Activated T-helper 1 cell treated with Interleukin-2 at 50 U/mL for 16 hours (primary cell): ENCODE measurements around the gene KIAA1958.
"Not testable (repeated sequence)": the region's sequence is repeated elsewhere in the genome, so short reads cannot be mapped to it uniquely, and the experiment has no call there.

Source experiments
- DNase-seq: peaks from one replicate; pipeline ENCODE4 v3.0.0-alpha.2; 2020; ENCODE audit warnings: low read depth

Gene KIAA1958

GRCh38 chr9:112555844-112556482, 69.3 kb downstream of the KIAA1958 start:
- DNase-seq = no peak

DNA sequence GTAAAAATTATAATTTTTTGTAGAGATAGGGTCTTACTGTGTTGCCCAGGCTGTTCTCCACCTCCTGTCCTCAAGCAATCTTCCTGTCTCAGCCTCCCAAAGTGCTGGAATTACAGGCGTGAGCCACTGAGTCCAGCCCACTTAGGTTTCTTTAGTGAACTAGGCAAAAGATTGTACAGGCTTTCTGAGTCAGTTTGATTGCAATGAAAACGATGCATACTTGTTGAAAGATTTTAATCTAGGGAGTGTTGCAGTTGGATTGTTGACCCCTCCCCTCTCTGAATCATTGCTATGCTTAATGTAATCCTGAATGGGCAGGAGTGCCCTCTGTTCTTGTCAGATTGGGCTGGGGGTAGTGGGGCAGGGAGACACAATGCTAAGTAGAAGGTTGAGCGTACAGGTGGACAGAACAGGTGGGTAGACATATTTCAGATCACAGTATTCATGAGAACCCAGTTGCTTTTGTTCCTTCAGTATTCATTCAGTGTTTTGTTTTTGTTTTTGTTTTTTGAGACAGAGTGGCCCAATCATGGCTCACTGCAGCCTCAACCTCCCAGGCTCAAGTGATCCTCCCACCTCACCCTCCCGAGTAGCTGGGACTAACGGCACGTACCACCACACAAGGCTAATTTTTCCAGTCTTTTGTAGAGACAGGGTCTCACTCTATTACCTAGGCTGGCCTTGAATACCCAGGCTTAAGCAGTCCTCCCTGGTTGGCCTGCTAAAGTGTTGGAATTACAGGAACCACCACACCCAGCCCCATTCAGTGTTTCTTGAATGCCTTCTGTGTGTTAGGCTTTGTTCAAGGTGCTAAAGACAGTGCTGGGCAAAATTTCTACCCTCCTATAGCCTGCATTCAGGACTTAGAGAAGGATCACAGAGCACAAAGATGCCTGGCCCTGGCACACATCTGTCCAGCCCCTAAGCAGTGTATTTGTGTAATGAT, 70.1 kb downstream of the KIAA1958 start:
- no peak for DNase-seq

- DNase-seq = no peak
These were observed 71.8 kb downstream of the KIAA1958 start for GRCh38 chr9:112558476-112558875.

DNA sequence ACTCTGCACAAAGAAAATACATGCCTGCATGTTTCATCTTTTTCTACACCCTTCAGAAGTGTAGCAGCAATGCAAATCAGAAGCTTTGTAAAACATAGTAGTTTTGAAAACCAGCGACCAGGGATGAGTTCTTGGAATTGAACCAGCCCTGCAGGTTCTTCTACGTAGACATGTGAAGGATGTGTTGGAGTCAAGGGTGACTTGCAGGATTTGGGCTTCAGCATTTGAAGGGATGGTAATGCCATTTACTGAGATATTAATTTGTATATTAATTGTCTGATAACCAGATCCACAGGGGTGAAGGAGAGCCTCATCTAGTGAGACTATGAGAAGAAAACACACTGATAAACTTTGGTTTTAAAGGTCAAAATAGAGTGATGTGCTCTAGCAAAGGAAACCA, 72.4 kb downstream of the KIAA1958 start:
- no peak for DNase-seq

DNA sequence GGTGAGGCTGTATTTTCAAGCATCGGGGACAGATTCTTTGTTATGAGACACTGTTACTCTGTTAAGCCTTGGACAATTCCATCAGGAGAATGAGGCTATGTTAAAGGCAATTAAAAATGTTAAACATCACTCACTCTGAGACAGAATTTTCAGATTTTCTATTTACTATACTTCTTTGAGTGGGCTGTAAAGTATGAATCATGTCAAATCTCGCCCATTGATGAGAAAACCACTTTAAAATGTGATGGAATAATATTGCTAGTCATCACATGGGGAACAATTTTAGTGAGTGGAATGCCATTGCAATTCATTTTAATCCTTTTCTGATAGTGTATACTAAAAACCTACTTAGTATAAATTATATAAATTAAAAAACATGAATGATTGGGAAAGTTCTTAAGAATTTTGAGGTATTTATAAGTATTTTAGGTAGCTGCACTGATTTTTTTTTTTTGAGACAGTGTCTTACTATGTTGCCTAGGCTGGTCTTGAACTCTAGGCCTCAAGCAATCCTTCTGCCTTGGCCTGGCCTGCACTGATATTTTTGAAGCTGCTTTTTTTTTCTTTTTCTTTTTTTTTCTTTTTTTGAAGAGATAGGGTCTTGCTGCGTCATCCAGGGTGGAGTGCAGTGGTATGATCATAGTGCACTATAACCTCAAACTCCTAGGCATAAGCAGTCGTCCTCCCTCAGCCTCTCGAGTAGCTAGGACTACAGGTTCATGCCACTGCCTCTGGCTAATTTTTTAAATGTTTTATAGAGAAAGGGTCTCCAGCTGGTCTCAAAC, 73.2 kb downstream of the KIAA1958 start:
- no peak for DNase-seq

DNA sequence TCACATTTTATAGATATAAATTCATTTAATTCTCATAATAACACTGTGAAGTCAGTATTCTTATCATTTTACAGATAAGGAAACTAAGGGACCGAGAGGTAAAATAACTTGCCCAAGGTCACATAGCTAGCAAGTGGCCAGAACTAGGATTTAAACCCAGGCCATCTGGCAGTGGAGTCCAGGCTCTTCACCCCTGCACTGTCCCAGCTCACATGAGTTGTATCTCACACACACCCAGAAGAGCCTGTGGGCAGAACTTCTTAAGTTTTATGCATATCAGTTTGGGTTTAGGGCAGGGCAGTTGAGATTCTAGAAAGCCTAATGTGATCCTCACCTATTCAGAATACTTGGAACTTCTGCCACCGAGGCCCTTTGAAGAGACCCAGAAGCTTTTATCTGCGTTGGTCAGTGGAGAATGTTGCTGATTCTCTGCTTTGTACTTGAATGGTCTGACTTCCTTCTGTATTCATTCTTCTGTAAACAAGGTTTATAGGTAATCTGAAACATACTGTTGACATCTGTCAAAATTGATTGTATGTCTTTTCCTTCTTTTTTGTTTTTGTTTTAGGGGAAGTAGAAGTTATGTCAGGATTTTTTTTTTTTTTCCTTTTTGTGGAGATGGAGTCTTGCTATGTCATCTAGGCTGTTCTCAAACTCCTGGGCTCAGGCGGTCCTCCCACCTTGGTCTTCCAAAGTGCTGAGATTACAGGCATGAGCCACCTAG, 75.8 kb downstream of the KIAA1958 start:
- no peak for DNase-seq

- DNase-seq = no peak
These were observed 82.6 kb downstream of the KIAA1958 start for GRCh38 chr9:112569186-112569585.

DNA sequence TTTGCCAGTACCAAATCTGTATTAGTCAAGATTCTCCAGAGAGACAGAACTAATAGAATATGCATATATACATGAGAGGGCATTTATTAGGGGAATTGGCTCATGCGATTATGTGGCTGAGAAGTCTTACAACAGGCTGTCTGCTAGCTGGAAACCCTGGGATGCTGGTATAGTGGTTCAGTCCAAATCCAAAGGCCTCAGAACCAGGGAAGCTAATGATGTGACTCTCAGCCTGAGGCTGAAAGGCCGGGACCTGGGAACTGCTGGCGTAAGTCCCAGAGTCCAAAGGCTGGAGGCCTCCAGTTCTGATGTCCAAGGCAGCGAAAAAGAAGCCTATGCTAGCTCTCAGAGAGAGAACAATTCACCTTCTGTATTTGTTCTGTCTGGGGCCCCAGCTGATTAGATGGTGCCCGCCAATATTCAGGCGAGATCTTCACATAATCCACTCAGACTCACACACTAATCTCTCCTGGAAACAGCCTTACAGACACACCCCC, 84.1 kb downstream of the KIAA1958 start:
- DNase-seq = no peak

DNA sequence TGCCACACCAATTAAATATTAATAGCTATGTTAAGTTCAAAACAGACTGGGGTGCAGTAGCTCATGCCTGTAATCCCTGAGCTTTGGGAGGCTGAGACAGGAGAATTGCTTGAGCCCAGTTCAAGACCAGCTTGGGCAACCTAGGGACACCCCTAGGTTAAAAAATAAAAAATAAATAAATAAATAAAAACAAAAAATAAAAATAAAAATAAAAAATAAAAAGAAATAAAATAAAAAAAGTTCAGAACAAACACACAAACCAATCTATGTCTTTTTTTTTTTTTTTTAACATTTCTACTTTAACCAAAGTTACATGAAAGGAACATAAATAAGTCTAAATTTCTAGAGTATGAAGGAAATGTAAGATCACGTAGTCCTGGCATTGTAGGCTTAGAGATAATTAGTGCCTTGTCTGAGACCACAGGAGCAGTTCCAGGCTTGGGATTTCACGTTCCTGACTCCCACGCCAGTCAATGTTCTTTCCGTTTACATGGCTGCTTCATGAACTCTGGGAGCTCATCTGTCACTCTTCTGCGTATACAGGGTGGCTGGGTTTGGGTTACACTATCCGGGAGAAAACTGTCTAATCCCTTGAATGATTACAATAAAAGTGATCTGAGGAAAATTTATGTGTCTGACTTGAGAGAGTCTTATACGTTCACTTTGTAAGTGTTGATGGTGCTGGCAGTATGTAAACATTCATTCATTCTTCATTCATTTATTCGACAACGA, 85.2 kb downstream of the KIAA1958 start:
- no peak for DNase-seq

GRCh38 chr9:112572416-112572815, 85.8 kb downstream of the KIAA1958 start:
- no peak for DNase-seq

GRCh38 chr9:112574008-112574407, 87.4 kb downstream of the KIAA1958 start:
- DNase-seq = no peak

- DNase-seq = no peak
These were observed 88.5 kb downstream of the KIAA1958 start for GRCh38 chr9:112575107-112575506.

- no peak for DNase-seq
These were observed 95.0 kb downstream of the KIAA1958 start for GRCh38 chr9:112581469-112582176.

GRCh38 chr9:112582371-112583262, 96.0 kb downstream of the KIAA1958 start:
- DNase-seq = no peak

DNA sequence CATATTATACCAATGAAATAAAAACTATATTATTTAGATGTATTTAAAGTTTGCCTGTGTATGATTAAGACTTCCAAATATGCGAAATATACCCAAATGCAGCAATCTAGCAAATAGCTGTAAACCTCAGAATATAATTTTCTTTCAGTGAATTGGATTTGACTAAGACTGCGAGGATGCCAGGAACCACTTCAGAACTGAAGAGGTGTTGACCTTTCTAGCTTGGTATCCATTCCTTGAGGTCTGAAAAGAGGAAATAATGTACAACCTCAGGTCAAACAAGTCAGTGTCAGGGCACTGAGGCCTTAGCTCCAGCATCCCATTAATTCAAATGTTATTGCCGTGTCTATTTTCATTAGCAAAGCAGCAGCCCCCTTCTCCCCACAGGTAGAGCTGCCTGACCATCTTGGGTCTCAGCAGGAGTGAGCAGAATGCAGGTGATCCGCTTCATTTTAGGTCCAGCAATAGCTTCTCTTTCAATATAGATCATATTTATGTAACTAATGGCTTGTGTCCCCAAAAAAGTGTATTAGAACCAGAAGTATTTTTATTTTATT, 100.0 kb downstream of the KIAA1958 start:
- DNase-seq = no peak

GRCh38 chr9:112591875-112592274, 105.2 kb downstream of the KIAA1958 start:
- not testable (repeated sequence) for DNase-seq

DNA sequence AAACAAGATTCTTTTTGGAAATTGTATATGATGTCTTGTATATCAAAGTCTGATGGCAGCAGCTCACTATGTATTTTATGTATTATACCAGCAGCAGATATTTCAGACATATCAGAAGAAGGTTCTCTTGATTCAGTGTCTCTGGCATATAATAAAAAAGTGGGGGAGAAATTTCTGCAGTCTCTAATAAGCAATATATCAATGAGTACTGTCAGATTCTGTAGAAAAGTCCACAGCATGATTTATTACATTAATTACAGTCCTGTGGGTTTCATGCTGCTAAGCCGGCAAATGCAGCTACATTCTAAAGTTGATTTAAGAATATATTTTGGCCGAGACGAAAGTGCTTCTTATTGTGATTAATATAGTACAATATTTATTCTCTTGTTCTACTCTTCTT, 113.1 kb downstream of the KIAA1958 start:
- DNase-seq = no peak

- DNase-seq = no peak
These were observed 115.0 kb downstream of the KIAA1958 start for GRCh38 chr9:112601636-112602035.

DNA sequence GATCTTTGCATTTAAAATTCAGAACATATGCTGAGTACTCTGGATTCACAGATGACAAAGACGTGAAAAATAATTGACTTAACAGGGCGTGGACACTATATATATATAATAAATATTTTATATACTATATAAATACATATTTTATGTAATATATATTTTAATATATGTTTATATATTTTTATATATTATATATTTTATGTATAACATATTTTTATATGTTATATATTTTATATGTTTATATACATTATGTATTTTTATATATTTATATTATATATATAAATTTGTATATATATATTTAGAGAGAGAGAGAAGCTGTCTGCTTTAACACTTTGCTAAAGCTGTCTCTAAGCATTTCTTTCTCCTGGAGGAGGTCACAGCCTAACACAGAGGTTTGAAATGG, 118.2 kb downstream of the KIAA1958 start:
- DNase-seq = no peak
